Activated gamma-delta T cell (primary cell): ENCODE results near the gene NR4A1.

Source experiments
- DNase-seq: peaks from one replicate; lab custom pipeline; 2025; lab: John Stamatoyannopoulos, UW

Gene NR4A1

GRCh38 chr12:52018433-52019112 is 32.7 kb upstream of the NR4A1 start:
- no peak for DNase-seq

GRCh38 chr12:52019113-52019770 is 32.0 kb upstream of the NR4A1 start:
- no peak for DNase-seq

GRCh38 chr12:52020539-52021336 is 30.5 kb upstream of the NR4A1 start:
- no peak for DNase-seq

GRCh38 chr12:52022841-52023181 is 28.4 kb upstream of the NR4A1 start:
- DNase-seq, result no peak

- peak; percentile 86 for DNase-seq
These were observed 27.9 kb upstream of the NR4A1 start for GRCh38 chr12:52023182-52023975.

GRCh38 chr12:52023976-52024688 is 27.1 kb upstream of the NR4A1 start:
- no peak for DNase-seq

GRCh38 chr12:52024845-52025230 is 26.4 kb upstream of the NR4A1 start:
- DNase-seq, result no peak

- no peak for DNase-seq
These were observed 25.0 kb upstream of the NR4A1 start for GRCh38 chr12:52026263-52026662.

- no peak for DNase-seq
These were observed 24.0 kb upstream of the NR4A1 start for GRCh38 chr12:52027085-52027843.

GRCh38 chr12:52029685-52030084 is 21.6 kb upstream of the NR4A1 start:
- no peak for DNase-seq

- no peak for DNase-seq
These were observed 18.8 kb upstream of the NR4A1 start for GRCh38 chr12:52032446-52032803.

- DNase-seq, result peak; percentile 90
These were observed 18.3 kb upstream of the NR4A1 start for GRCh38 chr12:52032804-52033445.

GRCh38 chr12:52033446-52034140 is 17.6 kb upstream of the NR4A1 start:
- DNase-seq, result no peak

GRCh38 chr12:52035190-52035589 is 16.1 kb upstream of the NR4A1 start:
- no peak for DNase-seq

GRCh38 chr12:52035926-52036325 is 15.3 kb upstream of the NR4A1 start:
- no peak for DNase-seq

GRCh38 chr12:52036587-52037171 is 14.6 kb upstream of the NR4A1 start:
- peak; percentile 90 for DNase-seq

GRCh38 chr12:52037248-52037861 is 13.9 kb upstream of the NR4A1 start:
- DNase-seq, result no peak

- no peak for DNase-seq
These were observed 12.8 kb upstream of the NR4A1 start for GRCh38 chr12:52038447-52038846.

- no peak for DNase-seq
These were observed 10.2 kb upstream of the NR4A1 start for GRCh38 chr12:52041035-52041434.
